H1 (cell line): ENCODE results near the gene RAB10. TPM values are rescaled to one million over a fixed set of nuclear protein-coding genes. Genes with fewer than 3 reads are reported as not detected.

ENCODE experiments used
- CEBPB ChIP-seq: IDR thresholded peaks from 2 replicates; pipeline ENCODE4 v1.6.1; 2012; ENCODE audit warnings: low read depth, low read length
- CHD2 ChIP-seq: IDR thresholded peaks from 2 replicates; pipeline ENCODE4 v1.6.1; 2012; ENCODE audit warnings: low read length, improper control_type of control experiment
- EGR1 ChIP-seq: IDR thresholded peaks from 2 replicates; pipeline ENCODE4 v1.6.1; 2011; ENCODE audit warnings: low read depth, low read length, borderline replicate concordance
- POLR2A ChIP-seq, 2 experiments: IDR thresholded peaks; 1 replicate in 1 of 2; 2 replicates in 1 of 2; pipeline ENCODE4 v1.6.1; 2011; ENCODE audit warnings: low read depth in 2 of 2, low read length in 2 of 2, mild to moderate bottlenecking in 2 of 2; ENCODE audit errors: control extremely low read depth in 1 of 2
- POU5F1 ChIP-seq: IDR thresholded peaks from 2 replicates; pipeline ENCODE4 v1.6.1; 2011; ENCODE audit warnings: low read depth, mild to moderate bottlenecking, low read length, moderate library complexity
- SIN3A ChIP-seq, 2 experiments: IDR thresholded peaks in 1 of 2; conservative IDR thresholded peaks in 1 of 2; 2 replicates each; pipeline ENCODE4 v1.6.1; 2011 to 2012; ENCODE audit warnings: low read length in 2 of 2, improper control_type of control experiment in 1 of 2, low read depth in 1 of 2, mild to moderate bottlenecking in 1 of 2
- SP2 ChIP-seq: IDR thresholded peaks from 2 replicates; pipeline ENCODE4 v1.6.1; 2012; ENCODE audit warnings: mild to moderate bottlenecking, low read length, inconsistent platforms
- SUZ12 ChIP-seq: fragments of 200-600 bp; sonication (generic); IDR thresholded peaks from 2 replicates; pipeline ENCODE4 v1.6.1; 2012; ENCODE audit warnings: mild to moderate bottlenecking, inconsistent platforms, low read length, moderate library complexity, mixed read lengths
- polyA plus RNA-seq, 7 experiments: library from polyadenylated mRNA; depleted of rRNA in 3 of 7; stranded (reverse) in 5 of 7; unstranded in 2 of 7; fragments of >200 nt in 5 of 7; fragments of 200-250 nt in 2 of 7; gene quantifications; 1 replicate in 5 of 7; 2 replicates in 1 of 7; 4 replicates in 1 of 7; pipeline versions ENCODE4 v1.2.1 to v1.2.3, GENCODE V29; 2011 to 2013; ENCODE audit warnings: missing spikeins in 2 of 7, mixed read lengths in 2 of 7
- total RNA-seq: library from RNA; stranded (reverse); fragmentation: NEBNext Ultra II Directional; extraction: Animal tissue kit (Norgen Biotek cat#: 25700); gene quantifications from 2 replicates; pipeline ENCODE4 v1.2.1, GENCODE V29; 2021

RAB10 gene
- total and polyA plus RNA-seq, 2 of the 8 experiments (the other 6 are each of a cell fraction or from before 2014, with no cell fraction given): 42.6 to 136 TPM

DNA sequence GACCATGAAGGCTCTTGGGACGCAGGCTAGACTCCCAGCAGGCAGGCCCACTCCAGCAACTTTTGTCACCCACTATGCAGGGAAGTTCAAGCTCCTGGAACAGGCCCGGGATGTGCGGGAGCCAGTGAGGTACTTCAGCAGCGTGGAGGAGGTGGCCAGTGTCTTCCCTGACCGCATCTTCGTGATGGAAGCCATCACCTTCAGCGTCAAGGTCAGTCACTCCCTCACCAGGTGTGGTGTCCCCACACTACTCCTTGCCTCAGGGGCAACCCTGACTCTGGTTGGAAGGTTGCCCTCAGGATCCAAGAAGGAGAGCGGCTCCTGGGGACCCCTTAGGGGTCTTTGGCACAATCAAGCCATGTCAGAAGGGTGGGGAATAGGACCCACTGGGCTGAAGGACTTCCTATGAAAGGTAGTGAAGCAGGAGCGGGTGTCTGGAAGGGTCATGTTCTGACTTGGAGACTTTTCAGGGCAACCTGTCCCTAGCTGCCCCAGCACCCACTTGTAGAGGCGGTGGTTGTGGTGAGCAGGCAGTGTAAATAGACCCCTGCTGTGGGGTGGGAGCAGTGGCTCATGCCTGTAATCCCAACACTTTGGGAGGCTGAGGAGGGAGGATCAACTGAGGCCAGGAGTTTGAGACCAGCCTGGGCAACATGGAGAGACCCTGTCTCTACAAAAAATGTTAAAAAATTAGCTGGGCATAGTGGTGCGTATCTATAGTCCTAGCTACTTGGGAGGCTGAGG, 149.2 kb downstream of the RAB10 start (continued):
- TF ChIP-seq POLR2A (IDR thresholded peaks at IDR 0.05; ENCODE audit: control extremely low read depth in 1 of 2, low read depth in 2 of 2, low read length in 2 of 2): no peak
- no peak for TF ChIP-seq SP2
- no peak for TF ChIP-seq CHD2
- no peak for TF ChIP-seq CEBPB
- no peak for TF ChIP-seq EGR1
- TF ChIP-seq SUZ12: no peak
- no peak for TF ChIP-seq SIN3A (conservative IDR thresholded peaks at IDR 0.05 in 1 of 2, IDR thresholded peaks at IDR 0.05 in 1 of 2; ENCODE audit: low read depth in 1 of 2, low read length in 2 of 2)
- no peak for TF ChIP-seq POU5F1
